ENCODE data around the gene FER1L5.

DNA sequence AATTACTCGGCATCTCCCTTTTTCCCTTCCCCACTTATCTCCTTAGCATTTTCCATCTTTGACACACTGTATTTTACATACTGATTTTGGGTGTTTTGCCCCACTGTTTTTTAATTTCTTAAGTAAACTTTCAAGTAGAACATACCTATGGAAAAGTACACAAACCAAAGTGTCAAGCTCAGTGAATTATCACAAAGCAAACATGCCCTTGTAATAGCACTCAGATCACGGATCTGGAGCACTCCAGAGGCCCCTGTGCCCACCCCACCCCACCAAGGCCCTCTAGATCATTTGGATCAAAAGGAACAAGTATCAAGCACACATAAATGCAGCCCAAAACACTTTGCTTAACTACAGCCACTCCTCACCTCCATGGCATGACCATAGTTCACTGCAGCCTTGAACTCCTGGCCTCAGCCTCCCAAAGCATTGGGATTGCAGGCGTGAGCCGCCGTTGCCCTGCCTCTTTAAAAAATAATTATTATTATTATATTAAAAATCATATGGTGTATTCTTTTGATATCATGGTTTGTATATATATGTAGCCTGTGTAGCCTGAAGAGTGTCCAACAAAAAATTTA, 38.1 kb downstream of the FER1L5 start:
- TF ChIP-seq, protein P1, sequence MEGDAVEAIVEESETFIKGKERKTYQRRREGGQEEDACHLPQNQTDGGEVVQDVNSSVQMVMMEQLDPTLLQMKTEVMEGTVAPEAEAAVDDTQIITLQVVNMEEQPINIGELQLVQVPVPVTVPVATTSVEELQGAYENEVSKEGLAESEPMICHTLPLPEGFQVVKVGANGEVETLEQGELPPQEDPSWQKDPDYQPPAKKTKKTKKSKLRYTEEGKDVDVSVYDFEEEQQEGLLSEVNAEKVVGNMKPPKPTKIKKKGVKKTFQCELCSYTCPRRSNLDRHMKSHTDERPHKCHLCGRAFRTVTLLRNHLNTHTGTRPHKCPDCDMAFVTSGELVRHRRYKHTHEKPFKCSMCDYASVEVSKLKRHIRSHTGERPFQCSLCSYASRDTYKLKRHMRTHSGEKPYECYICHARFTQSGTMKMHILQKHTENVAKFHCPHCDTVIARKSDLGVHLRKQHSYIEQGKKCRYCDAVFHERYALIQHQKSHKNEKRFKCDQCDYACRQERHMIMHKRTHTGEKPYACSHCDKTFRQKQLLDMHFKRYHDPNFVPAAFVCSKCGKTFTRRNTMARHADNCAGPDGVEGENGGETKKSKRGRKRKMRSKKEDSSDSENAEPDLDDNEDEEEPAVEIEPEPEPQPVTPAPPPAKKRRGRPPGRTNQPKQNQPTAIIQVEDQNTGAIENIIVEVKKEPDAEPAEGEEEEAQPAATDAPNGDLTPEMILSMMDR (IDR thresholded peaks at IDR 0.05), result no peak
- TF ChIP-seq POLR2A (IDR thresholded peaks at IDR 0.05), result no peak

All from body of pancreas (tissue), 4 donors.